ENCODE results near the gene BAIAP2L2. TPM values are rescaled to one million over a fixed set of nuclear protein-coding genes. Genes with fewer than 3 reads are reported as not detected.
"Not testable (repeated sequence)": the region's sequence is repeated elsewhere in the genome, so short reads cannot be mapped to it uniquely, and the experiment has no call there.

The BAIAP2L2 gene
- total and polyA plus RNA-seq, 12 donors: 0.09 to 6.0 (median 0.55) TPM; not detected in 1

DNA sequence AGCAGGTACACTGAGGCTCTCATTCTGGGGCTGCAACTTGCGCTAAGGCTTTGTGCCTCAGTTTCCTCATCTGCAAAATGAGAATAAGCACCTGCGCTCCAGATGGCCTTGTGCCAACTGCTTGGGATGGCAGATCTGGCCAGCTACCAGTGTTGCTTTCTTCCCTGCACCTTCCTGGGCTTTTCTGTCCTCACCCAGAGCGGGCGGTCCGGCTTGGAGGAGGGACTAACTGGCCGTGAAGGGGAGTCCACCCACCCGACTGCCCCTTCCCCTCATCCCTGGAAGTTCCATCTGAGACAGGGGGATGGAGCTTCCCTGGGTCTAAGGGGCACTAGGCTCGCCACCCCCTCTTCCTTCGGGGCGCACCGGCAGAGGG, 30.0 kb downstream of the BAIAP2L2 start:
- TF ChIP-seq POLR2A (IDR thresholded peaks at IDR 0.05): no peak
- TF ChIP-seq, protein P1, sequence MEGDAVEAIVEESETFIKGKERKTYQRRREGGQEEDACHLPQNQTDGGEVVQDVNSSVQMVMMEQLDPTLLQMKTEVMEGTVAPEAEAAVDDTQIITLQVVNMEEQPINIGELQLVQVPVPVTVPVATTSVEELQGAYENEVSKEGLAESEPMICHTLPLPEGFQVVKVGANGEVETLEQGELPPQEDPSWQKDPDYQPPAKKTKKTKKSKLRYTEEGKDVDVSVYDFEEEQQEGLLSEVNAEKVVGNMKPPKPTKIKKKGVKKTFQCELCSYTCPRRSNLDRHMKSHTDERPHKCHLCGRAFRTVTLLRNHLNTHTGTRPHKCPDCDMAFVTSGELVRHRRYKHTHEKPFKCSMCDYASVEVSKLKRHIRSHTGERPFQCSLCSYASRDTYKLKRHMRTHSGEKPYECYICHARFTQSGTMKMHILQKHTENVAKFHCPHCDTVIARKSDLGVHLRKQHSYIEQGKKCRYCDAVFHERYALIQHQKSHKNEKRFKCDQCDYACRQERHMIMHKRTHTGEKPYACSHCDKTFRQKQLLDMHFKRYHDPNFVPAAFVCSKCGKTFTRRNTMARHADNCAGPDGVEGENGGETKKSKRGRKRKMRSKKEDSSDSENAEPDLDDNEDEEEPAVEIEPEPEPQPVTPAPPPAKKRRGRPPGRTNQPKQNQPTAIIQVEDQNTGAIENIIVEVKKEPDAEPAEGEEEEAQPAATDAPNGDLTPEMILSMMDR (IDR thresholded peaks at IDR 0.05): no peak
- H3K27me3 ChIP-seq: peaks cover 16% of the 10 kb centered on the region
- H3K27ac ChIP-seq: no peak overlapping the region
- intact Hi-C loops (cut with DNase I): no loop called here
- H3K9me3 ChIP-seq (replicated peaks in 1 of 3): no peaks in the 10 kb centered on the region
- H3K4me1 ChIP-seq (replicated peaks in 1 of 2): peaks cover 15 to 19% of the 10 kb centered on the region in 2 donors
- no peaks in the 10 kb centered on the region for H3K36me3 ChIP-seq (replicated peaks in 1 of 2)
- no peak for DNase-seq
- WGBS, 4 donors: 55 to 94% (median 69%) methylated on average over 3 to 11 of the region's 11 CpGs
- H3K4me3 ChIP-seq: peak overlapping the region in 1 of 4 donors; percentile 52

DNA sequence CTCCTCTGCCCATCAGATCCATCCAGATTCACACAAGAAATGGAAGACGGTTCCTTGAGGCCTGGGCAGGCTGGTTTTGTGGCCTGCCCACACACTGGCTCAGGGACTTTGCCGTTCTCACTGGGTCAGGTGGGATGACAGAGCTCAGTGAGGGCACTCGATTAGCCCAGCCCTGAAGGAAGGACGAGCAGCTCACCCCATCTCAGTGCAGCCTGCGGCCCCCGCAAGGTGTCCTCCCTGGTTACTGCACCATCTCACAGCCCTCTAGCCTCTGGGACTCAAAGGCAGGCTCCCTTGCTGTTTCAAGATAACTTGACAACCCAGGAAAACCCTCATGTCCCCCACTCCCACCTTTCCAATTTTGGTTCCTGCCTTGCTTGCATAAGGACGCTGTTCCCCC, 30.7 kb downstream of the BAIAP2L2 start:
- Histone ChIP-seq H3K27me3 (peaks cover 16% of the 10 kb centered on the region), H3K36me3 (replicated peaks in 1 of 2) (peaks cover 0 to 5% of the 10 kb centered on the region in 2 donors), H3K27ac (no peak overlapping the region), H3K4me3 (no peak overlapping the region), H3K4me1 (replicated peaks in 1 of 2) (peaks cover 15 to 19% of the 10 kb centered on the region in 2 donors), H3K9me3 (replicated peaks in 1 of 3) (no peaks in the 10 kb centered on the region)
- 84 to 96% (median 89%) methylated on average over 4 to 7 of the region's 7 CpGs for WGBS, 4 donors
- TF ChIP-seq POLR2A (IDR thresholded peaks at IDR 0.05): no peak
- TF ChIP-seq, protein P1 (IDR thresholded peaks at IDR 0.05): no peak
- intact Hi-C loops (cut with DNase I): no loop called here
- no peak for DNase-seq

DNA sequence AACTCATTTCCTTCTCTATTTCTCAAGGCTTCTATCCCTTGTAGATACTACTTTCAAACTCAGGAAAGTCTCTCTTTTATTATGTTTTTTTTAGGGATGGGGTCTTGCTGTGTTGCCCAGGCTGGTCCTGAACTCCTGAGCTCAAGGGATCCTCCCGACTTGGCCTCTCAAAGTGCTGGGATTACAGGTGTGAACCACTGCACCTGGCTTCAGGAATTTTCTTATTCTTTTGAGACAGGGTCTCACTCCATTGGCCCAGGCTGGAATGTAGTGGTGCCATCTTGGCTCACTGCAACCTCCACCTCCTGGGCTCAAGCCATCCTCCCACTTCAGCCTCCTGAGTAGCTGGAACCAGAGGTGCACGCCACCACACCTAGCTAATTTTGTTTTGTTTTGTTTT, 31.3 kb downstream of the BAIAP2L2 start:
- H3K27ac ChIP-seq; DNase-seq; H3K9me3 ChIP-seq (replicated peaks in 1 of 3); H3K4me3 ChIP-seq; intact Hi-C loops (cut with DNase I): not testable (repeated sequence)
- 79 to 92% (median 90%) methylated on average over 2 of the region's 2 CpGs for WGBS, 4 donors
- Histone ChIP-seq H3K27me3 (peaks cover 16% of the 10 kb centered on the region), H3K4me1 (replicated peaks in 1 of 2) (peaks cover 15 to 19% of the 10 kb centered on the region in 2 donors), H3K36me3 (replicated peaks in 1 of 2) (peaks cover 0 to 11% of the 10 kb centered on the region in 2 donors)

DNA sequence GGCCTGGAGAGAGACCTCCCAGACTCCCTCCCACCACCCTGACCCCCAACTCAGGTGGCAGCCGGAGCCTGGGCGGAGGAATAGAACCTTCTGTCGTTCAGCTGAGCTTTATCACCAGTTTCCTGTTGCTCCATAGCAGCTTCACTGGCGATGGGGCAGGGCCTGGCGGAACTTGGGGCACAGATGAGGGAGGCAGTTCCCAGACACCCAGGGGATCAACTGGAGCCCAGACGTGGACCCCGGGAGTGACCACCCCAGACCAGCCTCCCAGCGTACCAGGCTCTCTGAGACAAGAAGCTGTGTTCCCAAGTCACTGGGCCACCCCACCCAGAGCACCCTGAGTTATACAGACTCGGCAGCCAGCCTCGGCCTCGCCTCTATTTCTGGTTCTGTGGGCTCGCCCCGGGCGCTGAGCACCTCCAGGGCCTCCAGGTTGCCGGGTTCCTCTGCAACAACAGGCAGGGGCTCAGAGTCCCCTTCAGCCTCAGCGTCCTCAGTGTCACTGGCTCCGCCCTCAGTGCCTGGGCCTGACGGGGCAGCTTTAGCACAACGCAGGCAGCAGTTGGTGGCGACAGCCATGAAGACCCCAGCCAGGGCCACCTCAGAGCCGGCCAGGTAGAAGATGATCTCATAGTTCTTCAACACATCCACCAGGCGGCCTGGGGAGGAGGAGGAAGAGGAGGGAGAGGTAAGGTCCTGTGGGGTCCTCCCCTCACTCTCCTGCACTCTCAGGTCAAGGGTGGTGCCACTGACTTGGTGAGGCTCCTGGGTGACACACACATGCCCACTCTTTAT, 32.2 kb downstream of the BAIAP2L2 start:
- H3K9me3 ChIP-seq (replicated peaks in 1 of 3): no peaks in the 10 kb centered on the region
- H3K36me3 ChIP-seq (replicated peaks in 1 of 2): peaks cover 0 to 21% of the 10 kb centered on the region in 2 donors
- 77 to 83% (median 80%) methylated on average over 17 to 22 of the region's 22 CpGs for WGBS, 4 donors
- intact Hi-C loops (cut with DNase I): no loop called here
- no peak overlapping the region for H3K4me3 ChIP-seq
- TF ChIP-seq POLR2A (IDR thresholded peaks at IDR 0.05): no peak
- TF ChIP-seq, protein P1 (IDR thresholded peaks at IDR 0.05): no peak
- H3K4me1 ChIP-seq (replicated peaks in 1 of 2): peaks cover 15 to 19% of the 10 kb centered on the region in 2 donors
- no peak overlapping the region for H3K27ac ChIP-seq
- peaks cover 16% of the 10 kb centered on the region for H3K27me3 ChIP-seq
- no peak for DNase-seq

DNA sequence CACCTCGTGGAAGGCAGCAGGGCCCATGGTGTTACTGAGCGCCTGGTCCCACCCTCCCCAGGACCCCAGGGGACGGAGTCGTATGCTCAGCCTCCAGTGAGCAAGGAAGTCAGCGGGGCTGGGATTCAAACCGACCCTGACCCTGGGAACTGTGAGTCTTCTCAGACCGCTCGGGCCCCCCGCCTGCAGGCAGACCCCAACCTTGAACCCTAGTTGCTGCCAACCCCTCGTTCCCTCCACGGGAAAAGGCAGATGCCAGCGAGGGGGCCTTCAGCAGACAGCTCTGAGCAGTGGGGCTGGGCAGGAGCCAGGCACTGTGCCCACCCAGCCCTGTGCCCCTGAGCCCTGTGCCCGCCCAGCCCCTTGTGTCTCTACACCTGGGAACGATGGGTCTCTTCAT, 32.9 kb downstream of the BAIAP2L2 start:
- H3K4me3 ChIP-seq: no peak overlapping the region
- H3K36me3 ChIP-seq (replicated peaks in 1 of 2): peaks cover 0 to 27% of the 10 kb centered on the region in 2 donors
- TF ChIP-seq POLR2A (IDR thresholded peaks at IDR 0.05): no peak
- TF ChIP-seq, protein P1 (IDR thresholded peaks at IDR 0.05): no peak
- no peak overlapping the region for H3K27ac ChIP-seq
- H3K9me3 ChIP-seq (replicated peaks in 1 of 3): no peaks in the 10 kb centered on the region
- no peak for DNase-seq
- WGBS, 4 donors: 39 to 58% (median 51%) methylated on average over 6 to 14 of the region's 14 CpGs
- peaks cover 10% of the 10 kb centered on the region for H3K27me3 ChIP-seq
- intact Hi-C loops (cut with DNase I): no loop called here
- H3K4me1 ChIP-seq (replicated peaks in 1 of 2): peaks cover 15 to 18% of the 10 kb centered on the region in 2 donors
